HepG2 (cell line): ENCODE data around the gene NKD1. TPM values are rescaled to one million over a fixed set of nuclear protein-coding genes. Genes with fewer than 3 reads are reported as not detected.

Experiments used
- BRD4 ChIP-seq: sonication (generic); formaldehyde crosslinking; IDR thresholded peaks from 2 replicates; pipeline ENCODE4 v1.4.0; 2020; ENCODE audit warnings: missing genetic modification reagents
- EED ChIP-seq: sonication (generic); formaldehyde crosslinking; IDR thresholded peaks from 2 replicates; pipeline ENCODE4 v1.5.0; 2020; ENCODE audit warnings: mild to moderate bottlenecking, missing genetic modification reagents
- FOSL2 ChIP-seq: sonication (generic); formaldehyde crosslinking; IDR thresholded peaks from 2 replicates; pipeline ENCODE4 v1.4.0; 2020; ENCODE audit warnings: missing genetic modification reagents
- HHEX ChIP-seq: IDR thresholded peaks from 2 replicates; pipeline ENCODE4 v1.6.1; 2016; ENCODE audit warnings: control low read depth
- MEF2D ChIP-seq: sonication (generic); formaldehyde crosslinking; IDR thresholded peaks from 2 replicates; pipeline ENCODE4 v1.5.1; 2020; ENCODE audit warnings: mild to moderate bottlenecking, missing genetic modification reagents
- MTA1 ChIP-seq: sonication (generic); formaldehyde crosslinking; IDR thresholded peaks from 2 replicates; pipeline ENCODE4 v1.4.0; 2020; ENCODE audit warnings: missing genetic modification reagents, mild to moderate bottlenecking, borderline replicate concordance
- TGIF2 ChIP-seq: IDR thresholded peaks from 2 replicates; pipeline ENCODE4 v1.6.1; 2016; ENCODE audit warnings: control low read depth, missing compliant biosample characterization
- ZBTB42 ChIP-seq: sonication (generic); formaldehyde crosslinking; IDR thresholded peaks from 2 replicates; pipeline ENCODE4 v1.5.0; 2020; ENCODE audit warnings: mild to moderate bottlenecking, missing genetic modification reagents
- ZC3H13 ChIP-seq: sonication (generic); formaldehyde crosslinking; IDR thresholded peaks from 2 replicates; pipeline ENCODE4 v1.8.1; 2023; ENCODE audit warnings: mild to moderate bottlenecking, missing genetic modification reagents, moderate library complexity
- ZNF101 ChIP-seq: sonication (generic); formaldehyde crosslinking; IDR thresholded peaks from 2 replicates; pipeline ENCODE4 v1.4.0; 2020; ENCODE audit warnings: mild to moderate bottlenecking, low read depth, missing genetic modification reagents, borderline replicate concordance
- ZNF275 ChIP-seq: sonication (generic); formaldehyde crosslinking; IDR thresholded peaks from 2 replicates; pipeline ENCODE4 v1.8.0; 2022; ENCODE audit warnings: missing genetic modification reagents, mild to moderate bottlenecking, inconsistent platforms, borderline replicate concordance
- ZNF318 ChIP-seq: sonication (generic); formaldehyde crosslinking; IDR thresholded peaks from 2 replicates; pipeline ENCODE4 v1.4.0; 2020; ENCODE audit warnings: mild to moderate bottlenecking, missing genetic modification reagents
- ZNF33A ChIP-seq: sonication (generic); formaldehyde crosslinking; IDR thresholded peaks from 2 replicates; pipeline ENCODE4 v1.5.1; 2020; ENCODE audit warnings: missing genetic modification reagents, mild to moderate bottlenecking, moderate library complexity, borderline replicate concordance
- ZNF570 ChIP-seq: sonication (generic); formaldehyde crosslinking; IDR thresholded peaks from 2 replicates; pipeline ENCODE4 v1.4.0; 2020; ENCODE audit warnings: mild to moderate bottlenecking, missing genetic modification reagents, borderline replicate concordance
- polyA plus RNA-seq, 8 experiments: library from polyadenylated mRNA; depleted of rRNA in 3 of 8; stranded (reverse) in 7 of 8; unstranded in 1 of 8; fragments of >200 nt; fragmentation: Illumina TruSeq in 4 of 8; extraction: Trizol in 4 of 8; gene quantifications; 2 replicates each; pipeline versions ENCODE4 v1.2.1 to v1.2.3, GENCODE V29; 2011 to 2016; ENCODE audit warnings: low read depth in 4 of 8, missing spikeins in 1 of 8, mixed read lengths in 1 of 8; ENCODE audit not compliant: insufficient read depth in 1 of 8
- total RNA-seq, 5 experiments: library from RNA; depleted of rRNA; stranded (reverse); fragments of >200 nt; fragmentation: Illumina TruSeq; extraction: Trizol; gene quantifications; 2 replicates each; pipeline ENCODE4 v1.2.3, GENCODE V29; 2016; ENCODE audit warnings: low read depth in 1 of 5
- TF ChIP-seq, protein P1 (sequence below): IDR thresholded peaks from 2 replicates; pipeline ENCODE4 v1.6.1; 2016; ENCODE audit warnings: low read depth
- TF ChIP-seq, protein P2 (sequence below): sonication (generic); formaldehyde crosslinking; IDR thresholded peaks from 2 replicates; pipeline ENCODE4 v1.5.0; 2020; ENCODE audit warnings: missing genetic modification reagents

The NKD1 gene
- total and polyA plus RNA-seq, 2 of the 13 experiments (the other 11 are each of a cell fraction or from before 2014, with no cell fraction given): 70.4 to 121 TPM

- no peak; the same call in 1 of the 2 replicates for TF ChIP-seq ZNF275
- TF ChIP-seq ZNF570 (CRISPR knock-in tag): 0 out of 2 replicates have a peak, but pooled peaks have one; percentile 55
- peak; percentile 82; the same call in 1 of the 2 replicates for TF ChIP-seq ZNF101 (CRISPR knock-in tag)
- no peak for TF ChIP-seq ZC3H13 (CRISPR knock-in tag)
- TF ChIP-seq, protein P1, sequence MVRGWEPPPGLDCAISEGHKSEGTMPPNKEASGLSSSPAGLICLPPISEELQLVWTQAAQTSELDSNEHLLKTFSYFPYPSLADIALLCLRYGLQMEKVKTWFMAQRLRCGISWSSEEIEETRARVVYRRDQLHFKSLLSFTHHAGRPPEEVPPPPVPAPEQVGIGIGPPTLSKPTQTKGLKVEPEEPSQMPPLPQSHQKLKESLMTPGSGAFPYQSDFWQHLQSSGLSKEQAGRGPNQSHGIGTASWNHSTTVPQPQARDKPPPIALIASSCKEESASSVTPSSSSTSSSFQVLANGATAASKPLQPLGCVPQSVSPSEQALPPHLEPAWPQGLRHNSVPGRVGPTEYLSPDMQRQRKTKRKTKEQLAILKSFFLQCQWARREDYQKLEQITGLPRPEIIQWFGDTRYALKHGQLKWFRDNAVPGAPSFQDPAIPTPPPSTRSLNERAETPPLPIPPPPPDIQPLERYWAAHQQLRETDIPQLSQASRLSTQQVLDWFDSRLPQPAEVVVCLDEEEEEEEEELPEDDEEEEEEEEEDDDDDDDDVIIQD: peak; percentile 56
- TF ChIP-seq EED: no peak
- no peak for TF ChIP-seq ZBTB42 (CRISPR knock-in tag)
- peak; percentile 92 for TF ChIP-seq ZNF318 (CRISPR knock-in tag)
- TF ChIP-seq, protein P2, sequence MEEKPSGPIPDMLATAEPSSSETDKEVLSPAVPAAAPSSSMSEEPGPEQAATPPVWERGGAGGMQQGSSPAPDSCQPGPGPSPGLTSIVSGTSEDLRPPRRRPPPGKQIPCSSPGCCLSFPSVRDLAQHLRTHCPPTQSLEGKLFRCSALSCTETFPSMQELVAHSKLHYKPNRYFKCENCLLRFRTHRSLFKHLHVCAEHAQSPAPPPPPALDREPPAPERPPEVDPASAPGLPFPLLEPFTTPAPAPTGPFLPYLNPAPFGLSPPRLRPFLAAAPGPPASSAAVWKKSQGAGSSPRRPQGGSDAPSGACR (CRISPR knock-in tag): peak; percentile 57; the same call in 1 of the 2 replicates
- peak; percentile 72 for TF ChIP-seq MEF2D (CRISPR knock-in tag)
- peak; percentile 99 for TF ChIP-seq MTA1 (CRISPR knock-in tag)
- TF ChIP-seq ZNF33A (CRISPR knock-in tag): no peak
- TF ChIP-seq BRD4 (CRISPR knock-in tag): peak; percentile 51; the same call in 1 of the 2 replicates
- no peak for TF ChIP-seq HHEX (CRISPR knock-in tag)
- no peak for TF ChIP-seq TGIF2 (CRISPR knock-in tag)
- TF ChIP-seq FOSL2: peak; percentile 81
Observed at GRCh38 chr16:50530277-50531236, 17.6 kb upstream of the NKD1 start (continued).
